ENCODE results near the gene BUD31. TPM values are rescaled to one million over a fixed set of nuclear protein-coding genes. Genes with fewer than 3 reads are reported as not detected.

Gene BUD31
- total and polyA plus RNA-seq, 2 experiments from 2014 or later, result 77.1 to 247 TPM

GRCh38 chr7:99429756-99430155 lies 21.0 kb downstream of the BUD31 start:
- H3K36me3 ChIP-seq (ENCODE audit: insufficient read depth), result peaks cover 17% of the 10 kb centered on the region
- H3K4me1 Mint-ChIP-seq, result no peaks in the 10 kb centered on the region
- no peaks in the 10 kb centered on the region for H3K27me3 ChIP-seq (ENCODE audit: insufficient read depth)
- TF ChIP-seq ZNF114 (CRISPR knock-in tag; IDR thresholded peaks at IDR 0.05), result no peak
- TF ChIP-seq POLR2AphosphoS5 (IDR thresholded peaks at IDR 0.05; ENCODE audit: low read depth), result no peak
- TF ChIP-seq EZH2 (IDR thresholded peaks at IDR 0.05; ENCODE audit: low read depth, unreplicated experiment), result no peak
- no peak for TF ChIP-seq ETS1 (IDR thresholded peaks at IDR 0.05)
- no peak for TF ChIP-seq CREB1 (CRISPR knock-in tag; IDR thresholded peaks at IDR 0.05; ENCODE audit: low read depth)
- TF ChIP-seq JUNB (IDR thresholded peaks at IDR 0.05; ENCODE audit: unreplicated experiment), result no peak
- TF ChIP-seq ZNF331 (CRISPR knock-in tag; IDR thresholded peaks at IDR 0.05; ENCODE audit: low read depth), result no peak
- no peak for TF ChIP-seq EZH2phosphoT487 (IDR thresholded peaks at IDR 0.05; ENCODE audit: unreplicated experiment)
- TF ChIP-seq ZNF462 (CRISPR knock-in tag; IDR thresholded peaks at IDR 0.05), result no peak
- no peak for TF ChIP-seq REST (IDR thresholded peaks at IDR 0.05; ENCODE audit: unreplicated experiment)
- no peak for TF ChIP-seq CTCF (conservative IDR thresholded peaks at IDR 0.05; ENCODE audit: low read depth in 2 of 2)
- no peak for TF ChIP-seq STAT1 (IDR thresholded peaks at IDR 0.05; ENCODE audit: unreplicated experiment)
- TF ChIP-seq NANOG (IDR thresholded peaks at IDR 0.05; ENCODE audit: borderline replicate concordance), result no peak
- peaks cover 2% of the 10 kb centered on the region; the same call in 1 of the 3 replicates for H3K9me3 Mint-ChIP-seq
- no peak overlapping the region for H2AFZ ChIP-seq
- 0 out of 2 replicates have a peak, but pooled peaks cover under 1% of the 10 kb centered on the region for H3F3A ChIP-seq (replicated peaks; ENCODE audit: low read depth)
- H3K27ac Mint-ChIP-seq, result no peak overlapping the region
- H3K36me3 Mint-ChIP-seq (ENCODE audit: low read depth), result peaks cover 74% of the 10 kb centered on the region
- H4K20me1 ChIP-seq (replicated peaks; ENCODE audit: insufficient read depth), result no peaks in the 10 kb centered on the region; the same call in 1 of the 2 replicates
- no peak for ATAC-seq
- H3K9me2 ChIP-seq (ENCODE audit: insufficient read depth), result no peaks in the 10 kb centered on the region
- peaks cover 3% of the 10 kb centered on the region for H3K27me3 Mint-ChIP-seq (ENCODE audit: insufficient read depth, low read depth, poor library complexity)
- no peaks in the 10 kb centered on the region for H3K79me2 ChIP-seq (replicated peaks; ENCODE audit: insufficient read depth)
- H3K4me3 ChIP-seq, result no peak overlapping the region
- no peaks in the 10 kb centered on the region for H3K4me1 ChIP-seq (ENCODE audit: insufficient read depth)
- no peak overlapping the region for H3K4me3 Mint-ChIP-seq
- no peak overlapping the region for H3K27ac ChIP-seq (ENCODE audit: low read depth)
- no peak overlapping the region for H3K4me2 ChIP-seq
- DNase-seq (ENCODE audit: low spot score), result no peak
